ENCODE results near the gene CNGA1.

DNA sequence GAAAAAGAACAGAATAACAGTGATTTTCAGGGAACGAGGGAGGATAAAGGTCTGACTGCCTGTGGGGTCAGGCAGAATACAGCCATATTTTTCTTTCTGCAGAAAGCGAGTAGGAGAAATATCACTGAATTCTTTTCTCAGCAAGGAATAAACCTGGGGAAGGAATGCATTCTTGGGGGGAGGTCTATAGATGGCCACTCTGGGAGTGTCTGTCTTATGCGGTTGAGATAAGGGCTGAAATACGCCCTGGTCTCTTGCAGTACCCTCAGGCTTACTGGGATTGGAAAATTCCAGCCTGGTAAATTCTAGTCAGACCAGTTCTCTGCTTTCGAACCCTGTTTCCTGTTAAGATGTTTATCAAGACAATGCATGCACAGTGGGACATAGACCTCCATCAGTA lies 26.3 kb downstream of the CNGA1 start:
- TF ChIP-seq, protein P1, sequence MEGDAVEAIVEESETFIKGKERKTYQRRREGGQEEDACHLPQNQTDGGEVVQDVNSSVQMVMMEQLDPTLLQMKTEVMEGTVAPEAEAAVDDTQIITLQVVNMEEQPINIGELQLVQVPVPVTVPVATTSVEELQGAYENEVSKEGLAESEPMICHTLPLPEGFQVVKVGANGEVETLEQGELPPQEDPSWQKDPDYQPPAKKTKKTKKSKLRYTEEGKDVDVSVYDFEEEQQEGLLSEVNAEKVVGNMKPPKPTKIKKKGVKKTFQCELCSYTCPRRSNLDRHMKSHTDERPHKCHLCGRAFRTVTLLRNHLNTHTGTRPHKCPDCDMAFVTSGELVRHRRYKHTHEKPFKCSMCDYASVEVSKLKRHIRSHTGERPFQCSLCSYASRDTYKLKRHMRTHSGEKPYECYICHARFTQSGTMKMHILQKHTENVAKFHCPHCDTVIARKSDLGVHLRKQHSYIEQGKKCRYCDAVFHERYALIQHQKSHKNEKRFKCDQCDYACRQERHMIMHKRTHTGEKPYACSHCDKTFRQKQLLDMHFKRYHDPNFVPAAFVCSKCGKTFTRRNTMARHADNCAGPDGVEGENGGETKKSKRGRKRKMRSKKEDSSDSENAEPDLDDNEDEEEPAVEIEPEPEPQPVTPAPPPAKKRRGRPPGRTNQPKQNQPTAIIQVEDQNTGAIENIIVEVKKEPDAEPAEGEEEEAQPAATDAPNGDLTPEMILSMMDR (IDR thresholded peaks at IDR 0.05) = no peak
- TF ChIP-seq POLR2AphosphoS5 (IDR thresholded peaks at IDR 0.05; ENCODE audit: insufficient read depth in 1 of 2, low read depth in 1 of 2) (no peak), POLR2A (IDR thresholded peaks at IDR 0.05) (no peak)
